HG02623 (cell line): ENCODE measurements around the gene GALR3.

ENCODE experiments used
- ATAC-seq: cut with Tn5 transposase; IDR thresholded peaks from one replicate; pipeline ENCODE4 v1.9.1; 2021; ENCODE audit warnings: moderate library complexity; ENCODE audit not compliant: unreplicated experiment

The GALR3 gene

GRCh38 chr22:37819105-37819433 lies 4.1 kb upstream of the GALR3 start:
- no peak for ATAC-seq

DNA sequence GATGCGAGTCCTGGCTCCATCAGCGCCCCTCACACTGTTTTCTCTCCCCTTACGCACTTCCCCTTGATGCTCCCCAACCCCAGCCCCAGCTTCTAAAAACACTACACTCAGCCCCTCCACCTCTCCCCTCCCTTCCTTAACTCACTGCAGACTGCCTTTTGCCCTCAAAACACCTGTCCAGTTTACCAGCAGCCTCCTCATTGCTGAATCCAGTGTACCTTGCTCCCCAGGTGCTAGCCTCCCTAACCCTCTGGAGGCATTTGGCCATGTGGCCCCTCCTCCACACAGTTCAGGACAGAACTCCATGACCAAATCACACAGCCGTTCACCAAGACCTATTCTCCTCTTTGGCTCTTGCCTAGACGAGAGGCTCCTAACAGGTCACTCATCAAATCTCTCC lies 2.8 kb upstream of the GALR3 start:
- no peak for ATAC-seq

DNA sequence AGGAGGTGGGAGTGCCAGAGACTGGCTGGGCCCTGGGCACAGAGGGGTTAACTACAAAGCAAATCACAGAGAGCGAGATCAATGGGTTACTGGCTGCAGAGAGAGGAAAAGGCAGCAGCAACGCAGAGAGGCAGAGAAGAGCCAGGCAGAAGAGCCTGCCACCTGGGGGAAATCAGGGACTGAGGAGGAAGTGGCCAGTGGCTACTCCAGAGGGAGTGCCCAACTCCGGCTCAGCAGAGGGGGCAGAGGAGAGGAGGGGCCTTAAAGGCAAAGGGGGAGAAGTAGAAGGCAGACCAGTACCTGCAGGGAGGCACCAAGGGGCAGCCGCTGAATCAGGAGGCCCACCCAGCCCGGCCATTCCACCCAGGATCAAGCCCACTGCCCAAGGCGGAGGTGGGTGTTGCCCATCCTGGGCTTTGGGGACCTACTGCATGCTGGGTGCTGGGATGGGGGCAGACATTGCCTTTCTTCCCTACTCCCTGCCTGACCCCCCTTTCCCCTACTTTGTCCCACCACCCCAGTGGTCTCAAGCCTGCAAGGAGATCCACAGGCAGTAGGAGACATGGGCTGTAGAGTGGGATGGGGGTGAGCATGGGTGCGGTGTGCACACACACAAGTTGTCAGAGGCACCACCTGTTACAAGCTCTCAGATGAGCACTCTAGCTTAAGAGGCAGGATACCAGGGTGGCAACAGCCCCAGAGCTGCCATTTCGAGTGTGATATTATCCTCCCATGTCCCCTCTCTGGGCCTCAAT lies 926 bp upstream of the GALR3 start:
- no peak for ATAC-seq

- ATAC-seq = no peak
Observed at GRCh38 chr22:37824674-37825641, 1.8 kb downstream of the GALR3 start.

DNA sequence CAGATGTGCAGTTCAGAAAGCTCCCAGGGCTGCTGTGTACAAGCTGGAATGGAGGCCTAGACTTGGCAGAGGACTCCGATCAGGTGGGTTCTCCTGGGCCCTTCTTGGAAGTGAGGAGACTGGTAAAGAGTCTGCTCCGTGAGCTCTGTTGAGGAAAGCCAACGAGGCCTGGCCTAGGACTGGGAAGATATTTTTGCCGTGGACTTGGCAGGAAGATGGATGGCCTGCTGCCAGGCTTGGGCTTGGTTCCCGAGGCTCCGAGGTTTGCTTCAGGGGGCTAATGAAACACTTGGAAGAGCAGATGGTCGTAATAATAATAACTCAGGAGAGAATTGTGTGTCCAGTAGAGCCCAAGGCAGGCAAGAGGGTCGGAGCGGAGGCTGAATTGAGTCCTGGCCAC lies 3.9 kb downstream of the GALR3 start:
- ATAC-seq = no peak

DNA sequence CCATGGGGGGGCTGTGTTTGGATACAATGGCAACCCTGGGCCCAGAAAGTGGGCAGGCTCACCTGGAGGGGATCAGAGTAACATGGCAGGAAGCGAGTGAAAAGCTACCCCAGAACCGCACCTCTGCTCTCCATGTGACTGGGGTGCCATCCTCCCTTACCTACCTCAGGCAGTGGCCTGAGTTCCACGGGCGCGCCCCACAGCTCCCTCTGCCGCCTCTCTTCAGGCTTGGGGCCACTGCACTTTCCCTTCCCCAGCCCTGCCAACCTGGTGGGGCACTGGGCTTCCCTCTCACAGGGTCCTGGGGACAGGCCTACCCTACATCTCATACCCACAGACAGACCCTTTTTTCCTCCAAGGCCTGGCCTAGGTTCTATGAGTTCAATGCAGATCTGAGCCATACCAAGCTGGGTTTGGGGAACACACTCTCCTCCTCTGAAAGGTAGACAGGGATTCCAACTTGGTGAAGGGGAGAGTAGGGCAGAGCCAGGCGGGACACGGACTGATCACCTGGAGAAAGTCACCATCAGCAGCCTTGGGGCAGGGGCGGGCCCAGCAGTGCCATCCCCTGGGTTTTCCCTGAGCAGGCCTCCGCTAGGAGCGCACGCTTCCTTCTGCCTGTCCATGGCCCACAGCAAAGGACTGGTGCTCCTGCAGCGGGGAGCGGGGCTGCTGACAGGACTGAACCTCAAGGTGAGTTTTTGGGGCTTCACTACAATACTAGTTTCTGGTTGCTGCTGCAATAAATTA lies 7.1 kb downstream of the GALR3 start:
- no peak for ATAC-seq

DNA sequence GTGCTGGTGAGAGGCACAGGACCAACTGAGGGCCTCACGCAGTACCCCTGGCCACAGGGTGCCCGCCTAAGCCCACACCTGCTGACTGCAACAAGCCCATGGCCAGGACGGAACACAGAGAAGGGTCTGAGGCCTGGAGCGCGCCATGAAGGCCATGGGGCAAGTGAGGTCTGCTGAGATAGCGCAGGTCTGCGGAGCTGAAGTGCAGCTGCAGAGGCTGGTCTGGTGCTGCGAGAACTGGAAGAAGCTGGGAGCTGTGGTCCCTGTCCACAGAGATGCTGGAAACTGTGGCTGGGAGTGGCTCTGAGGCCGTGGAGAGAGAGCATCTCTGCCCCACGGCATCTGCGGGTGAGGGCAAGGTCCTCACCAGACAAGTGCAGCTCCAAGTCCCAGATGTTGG lies 8.3 kb downstream of the GALR3 start:
- no peak for ATAC-seq

DNA sequence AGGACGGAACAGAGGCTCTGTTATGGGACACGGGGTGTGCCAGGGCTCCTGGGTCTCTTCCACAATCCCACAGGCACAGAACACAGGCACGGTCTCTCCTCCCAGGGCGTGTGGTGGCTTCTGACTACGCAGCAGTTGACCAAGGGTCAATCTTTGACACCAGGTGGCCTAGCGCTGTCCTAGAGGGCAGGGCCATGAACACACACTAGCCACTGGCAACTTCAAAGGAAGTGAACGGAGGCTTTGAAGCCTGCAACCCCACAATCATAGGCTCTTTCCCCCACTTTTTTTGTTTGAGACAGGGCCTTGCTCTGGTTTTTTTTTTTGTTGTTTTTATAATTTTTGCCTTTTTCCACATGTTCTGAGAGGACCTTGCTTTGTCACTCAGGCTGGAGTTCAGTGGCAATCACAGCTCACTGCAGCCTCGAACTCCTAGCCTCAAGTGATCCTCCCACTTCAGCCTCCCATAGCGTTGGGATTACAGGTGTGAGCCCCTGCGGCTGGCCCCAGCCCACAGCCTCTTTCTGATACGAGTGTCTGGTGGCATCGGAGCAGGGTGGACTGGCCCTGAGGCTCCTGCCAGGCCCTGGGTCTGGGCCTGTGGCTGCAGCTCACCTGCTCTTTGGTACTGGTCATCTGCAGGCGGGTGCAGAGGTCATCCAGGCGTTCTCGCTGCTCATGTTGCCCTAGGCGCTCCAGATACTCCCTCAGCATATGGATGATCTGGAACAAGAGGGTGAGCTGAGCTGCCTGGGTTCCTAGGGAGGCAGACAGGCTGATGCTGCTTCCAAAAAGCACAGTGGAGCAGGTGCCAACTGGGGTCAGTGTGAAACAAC lies 9.1 kb downstream of the GALR3 start:
- ATAC-seq = no peak

DNA sequence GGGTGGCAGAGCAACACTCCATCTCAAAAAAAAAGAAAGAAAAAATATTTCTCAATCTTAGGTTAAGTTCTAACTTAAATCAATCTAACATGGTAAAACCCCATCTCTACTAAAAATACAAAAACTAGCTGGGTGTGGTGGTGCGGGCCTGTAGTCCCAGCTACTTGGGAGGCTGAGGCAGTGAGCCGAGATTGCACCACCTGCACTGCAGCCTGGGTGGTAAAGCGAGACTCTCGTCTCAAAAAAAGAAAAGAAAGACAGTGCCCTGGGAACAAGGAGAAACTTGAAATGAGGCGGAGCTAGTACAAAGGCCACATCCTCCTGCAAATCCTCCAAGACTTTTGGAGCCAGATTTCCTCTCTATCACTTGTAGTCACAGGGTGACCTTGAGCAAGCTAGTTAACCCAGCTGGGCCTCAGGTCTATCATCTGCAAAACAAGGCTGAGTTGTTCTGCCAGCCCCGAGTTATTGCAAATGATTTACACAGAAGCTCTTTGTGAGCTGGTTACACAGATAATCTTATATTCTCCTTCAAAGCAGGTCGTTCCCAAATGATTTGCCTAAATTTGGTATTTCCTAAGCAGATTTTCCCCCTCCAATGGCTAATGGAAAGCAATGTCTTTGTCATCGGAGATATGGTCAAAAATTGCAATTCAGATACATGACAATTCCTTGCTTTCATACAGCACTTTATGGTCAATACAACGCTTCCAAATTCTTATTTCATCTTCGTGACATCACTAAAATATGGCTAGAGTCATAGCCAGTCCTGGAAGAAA lies 19.0 kb downstream of the GALR3 start:
- ATAC-seq = no peak

DNA sequence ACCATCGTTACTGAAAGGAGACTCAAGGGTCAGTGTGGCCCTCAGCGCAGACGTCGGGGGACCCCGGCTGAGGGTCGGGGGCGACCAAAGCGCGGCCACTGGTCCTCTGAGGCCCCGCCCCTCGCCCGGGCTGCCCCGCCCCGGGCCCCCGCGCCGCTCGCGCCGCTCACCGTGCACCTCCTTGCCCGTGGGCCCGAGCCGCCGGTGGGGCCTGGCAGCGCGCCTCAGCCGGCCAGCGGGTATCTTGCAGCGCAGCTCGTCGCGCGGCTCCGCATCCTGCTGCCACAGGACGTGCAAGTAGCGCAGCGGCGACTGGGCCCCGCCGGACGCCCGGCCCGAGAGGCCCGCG lies 20.5 kb downstream of the GALR3 start:
- ATAC-seq = peak; percentile 34

GRCh38 chr22:37844904-37845329 lies 21.7 kb downstream of the GALR3 start:
- no peak for ATAC-seq

- no peak for ATAC-seq
Observed at GRCh38 chr22:37846433-37846832, 23.3 kb downstream of the GALR3 start.

DNA sequence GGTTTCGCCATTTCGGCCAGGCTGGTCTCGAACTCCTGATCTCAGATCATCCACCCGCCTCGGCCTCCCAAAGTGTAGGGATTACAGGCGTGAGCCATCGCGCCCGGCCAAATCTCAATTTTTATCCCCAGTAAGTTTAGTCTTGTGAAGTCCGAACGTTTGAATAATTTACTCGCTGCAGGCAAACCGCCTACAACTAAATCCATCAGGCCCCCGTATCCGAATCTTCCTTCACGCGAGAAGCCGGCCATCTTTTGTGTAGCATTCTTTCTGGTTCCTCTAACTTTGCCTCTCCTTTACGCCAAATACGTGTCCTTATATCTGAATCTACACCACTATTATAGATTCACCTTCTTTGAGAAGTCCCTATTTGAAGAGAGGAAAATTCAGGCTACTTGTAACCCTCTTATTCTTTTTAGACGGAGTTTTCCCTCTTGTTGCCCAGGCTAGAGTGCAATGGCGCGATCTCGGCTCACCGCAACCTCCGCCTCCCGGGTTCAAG lies 25.5 kb downstream of the GALR3 start:
- no peak for ATAC-seq

GRCh38 chr22:37849089-37849751 lies 26.0 kb downstream of the GALR3 start, which contains the start of gene EIF3L:
TSS of gene EIF3L (plus strand) at chr22:37849419. CDS start at chr22:37849450, 31 bp downstream.
- peak; percentile 53 for ATAC-seq

DNA sequence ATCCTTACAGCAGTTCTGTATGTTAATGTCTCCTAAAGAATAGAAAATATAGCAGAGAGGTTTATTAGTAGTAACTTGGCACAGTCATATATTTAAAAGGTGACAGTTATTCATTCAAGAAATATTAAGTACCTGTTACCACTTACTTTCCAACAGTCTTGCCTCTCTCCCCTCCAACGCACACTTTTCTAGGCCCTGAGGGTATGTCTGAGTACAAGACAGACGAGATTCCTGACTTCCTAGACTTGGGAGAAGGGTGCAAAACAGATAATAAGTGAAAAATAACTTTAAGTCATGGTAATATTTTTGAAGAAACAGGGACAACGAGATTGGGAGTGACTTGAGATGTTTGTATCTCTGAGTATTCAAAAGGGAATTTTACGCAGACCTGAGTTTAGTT lies 27.6 kb downstream of the GALR3 start:
- ATAC-seq = no peak

DNA sequence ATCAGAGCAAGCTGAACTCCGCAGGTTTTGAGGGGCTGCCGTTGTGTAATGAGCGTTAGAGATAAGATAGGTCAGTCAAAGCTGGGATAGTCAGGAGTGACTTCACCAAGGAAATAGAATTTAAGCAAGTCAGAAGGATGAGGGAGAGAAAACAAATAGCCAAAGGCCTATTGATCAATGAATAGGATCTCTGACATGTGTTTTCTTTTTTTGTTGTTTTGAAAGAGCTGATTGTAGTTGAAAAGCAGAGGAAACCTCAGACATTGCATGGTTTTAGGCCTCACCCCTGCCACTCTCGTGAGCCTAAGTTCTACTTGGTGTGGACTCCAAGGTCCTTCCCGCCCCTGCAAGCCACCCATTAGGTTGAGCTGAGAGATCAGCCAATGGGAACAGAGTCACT lies 29.2 kb downstream of the GALR3 start:
- no peak for ATAC-seq

GRCh38 chr22:37854946-37855345 lies 31.8 kb downstream of the GALR3 start:
- no peak for ATAC-seq

DNA sequence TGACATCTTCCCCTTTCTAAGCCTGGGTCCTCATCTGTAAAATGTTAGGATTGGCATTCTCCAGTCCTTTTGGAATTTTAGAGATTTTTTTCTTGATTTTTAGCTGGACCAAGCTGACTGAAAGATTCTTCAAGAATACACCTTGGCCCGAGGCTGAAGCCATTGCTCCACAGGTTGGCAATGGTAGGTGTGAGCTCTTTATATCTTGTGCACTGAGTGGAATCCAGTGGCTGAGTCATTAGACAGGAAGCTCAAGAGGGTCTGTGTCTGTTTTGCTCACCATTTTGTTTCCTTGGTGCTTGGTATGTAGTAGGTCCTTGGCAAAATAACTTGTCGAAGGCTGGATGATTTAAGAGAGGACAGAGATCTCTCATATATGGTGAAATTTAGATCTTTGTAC lies 32.3 kb downstream of the GALR3 start:
- ATAC-seq = no peak

- ATAC-seq = no peak
Observed at GRCh38 chr22:37860796-37861421, 37.7 kb downstream of the GALR3 start.
